ENCODE results near the gene PRSS38.

The PRSS38 gene

DNA sequence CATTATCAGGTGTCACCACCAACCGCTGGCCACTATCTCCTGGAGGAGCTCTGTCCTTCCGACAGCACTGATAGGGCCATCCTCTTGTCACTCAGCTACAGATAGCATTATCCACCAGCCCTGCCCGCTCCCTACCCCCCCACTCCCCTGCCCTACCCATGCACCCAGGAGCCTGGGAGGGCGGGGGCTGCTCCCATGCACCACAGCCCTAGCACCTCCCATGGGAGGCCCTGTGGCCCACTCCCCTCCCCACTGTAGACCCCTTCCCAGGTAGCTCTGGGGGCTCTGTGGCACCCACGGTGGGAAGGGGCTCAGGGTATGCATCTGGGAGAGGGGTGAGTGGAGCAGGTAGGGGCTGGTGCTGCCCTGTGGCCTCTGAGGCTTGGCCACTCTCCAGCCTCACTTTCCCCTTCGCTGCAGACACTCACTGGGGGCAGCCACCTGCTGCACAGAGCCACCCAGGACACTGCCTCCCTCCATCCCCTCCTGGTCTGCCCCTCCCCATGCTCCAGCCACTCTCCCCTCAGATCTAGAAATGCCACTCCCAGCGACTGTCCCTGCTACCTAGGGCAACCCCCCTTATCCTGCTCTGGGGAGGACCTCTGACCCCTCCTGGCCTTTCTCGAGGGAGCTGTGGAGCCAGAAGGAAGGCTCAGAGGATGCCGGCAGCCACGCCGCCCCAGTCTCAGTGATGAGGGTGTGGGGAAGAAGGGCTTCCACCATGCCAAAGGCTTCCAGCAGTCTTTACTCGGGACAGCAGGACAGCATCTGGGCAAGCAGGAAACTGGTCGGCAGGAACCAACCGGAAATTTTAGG lies 73.8 kb downstream of the PRSS38 start:
- peaks cover 13% of the 10 kb centered on the region for H3K4me1 Mint-ChIP-seq (ENCODE audit: low read depth)
- no peak overlapping the region for H3K4me3 Mint-ChIP-seq
- peak overlapping the region; percentile 45 for H3K27ac Mint-ChIP-seq
- H3K27me3 Mint-ChIP-seq, result no peaks in the 10 kb centered on the region
- H3K36me3 Mint-ChIP-seq (ENCODE audit: low read depth), result no peaks in the 10 kb centered on the region
- H3K9me3 Mint-ChIP-seq, result no peaks in the 10 kb centered on the region

DNA sequence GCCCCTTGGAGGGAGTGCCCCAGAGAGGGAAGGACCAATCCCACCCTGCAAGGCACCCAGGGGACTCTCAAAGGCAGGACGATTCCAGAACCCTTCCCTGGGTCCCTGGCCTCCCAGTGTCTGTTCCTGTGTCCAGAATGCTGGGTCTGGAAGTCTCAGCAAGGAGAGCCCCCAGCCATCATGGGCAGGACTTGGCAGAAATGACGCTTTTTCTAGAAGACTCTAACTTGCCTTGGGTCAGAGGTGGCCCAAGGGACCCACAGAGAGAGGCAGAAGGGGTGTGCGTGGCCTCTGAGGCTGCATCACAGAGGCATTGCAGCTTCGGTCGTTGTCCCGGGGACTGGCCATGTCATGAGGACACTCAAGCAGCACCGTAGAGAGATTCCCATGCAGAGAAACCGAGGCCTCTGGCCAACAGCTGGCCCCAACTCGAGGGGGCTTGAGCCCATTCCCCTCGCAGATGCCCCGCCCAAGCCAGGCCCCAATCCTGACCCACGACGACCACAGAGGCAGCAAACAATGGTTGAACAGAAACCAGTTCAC lies 74.5 kb downstream of the PRSS38 start:
- no peaks in the 10 kb centered on the region for H3K27me3 Mint-ChIP-seq
- no peaks in the 10 kb centered on the region for H3K36me3 Mint-ChIP-seq (ENCODE audit: low read depth)
- H3K4me3 Mint-ChIP-seq, result no peak overlapping the region
- peaks cover 13% of the 10 kb centered on the region for H3K4me1 Mint-ChIP-seq (ENCODE audit: low read depth)
- no peak overlapping the region for H3K27ac Mint-ChIP-seq
- H3K9me3 Mint-ChIP-seq, result no peaks in the 10 kb centered on the region

DNA sequence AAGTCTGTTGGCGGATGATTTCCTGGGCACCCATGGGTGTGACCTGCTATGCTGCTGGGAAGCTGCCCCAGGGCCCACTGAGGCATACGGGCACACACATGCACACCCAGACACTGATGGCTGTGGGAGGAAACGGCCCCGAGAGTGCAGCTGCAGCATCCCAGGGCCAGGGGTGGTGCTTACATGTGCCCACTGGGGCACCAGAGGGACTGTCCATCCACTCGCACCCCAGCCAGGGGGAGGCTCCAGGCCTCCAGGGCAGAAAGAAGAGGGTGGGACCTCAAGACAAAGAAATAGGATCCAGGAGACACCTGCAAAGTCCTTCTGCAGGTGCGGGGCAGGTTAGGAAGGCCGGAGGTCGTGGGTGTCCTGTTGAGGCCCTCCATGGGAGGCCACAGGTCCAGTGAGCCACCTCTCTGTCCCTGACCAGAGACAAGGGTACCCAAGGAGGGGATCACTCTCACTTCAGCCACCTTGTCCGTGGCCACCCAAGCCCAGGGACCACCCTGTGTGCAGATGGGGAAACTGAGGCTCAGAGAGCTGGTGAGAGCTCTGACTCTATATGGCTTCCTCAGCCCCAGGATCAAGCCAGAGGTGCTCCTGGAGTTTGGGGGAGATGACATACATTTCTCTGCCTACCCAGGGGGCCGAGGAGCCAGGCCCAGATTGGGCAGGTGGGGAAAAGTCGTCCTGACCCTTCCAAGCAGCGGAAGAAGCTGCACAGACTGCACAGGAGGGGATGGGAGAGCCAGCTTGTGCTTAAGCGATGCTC lies 75.2 kb downstream of the PRSS38 start:
- no peaks in the 10 kb centered on the region for H3K9me3 Mint-ChIP-seq
- no peaks in the 10 kb centered on the region for H3K27me3 Mint-ChIP-seq
- no peak overlapping the region for H3K4me3 Mint-ChIP-seq
- no peak overlapping the region for H3K27ac Mint-ChIP-seq
- peaks cover 8% of the 10 kb centered on the region for H3K4me1 Mint-ChIP-seq (ENCODE audit: low read depth)
- H3K36me3 Mint-ChIP-seq (ENCODE audit: low read depth), result no peaks in the 10 kb centered on the region

DNA sequence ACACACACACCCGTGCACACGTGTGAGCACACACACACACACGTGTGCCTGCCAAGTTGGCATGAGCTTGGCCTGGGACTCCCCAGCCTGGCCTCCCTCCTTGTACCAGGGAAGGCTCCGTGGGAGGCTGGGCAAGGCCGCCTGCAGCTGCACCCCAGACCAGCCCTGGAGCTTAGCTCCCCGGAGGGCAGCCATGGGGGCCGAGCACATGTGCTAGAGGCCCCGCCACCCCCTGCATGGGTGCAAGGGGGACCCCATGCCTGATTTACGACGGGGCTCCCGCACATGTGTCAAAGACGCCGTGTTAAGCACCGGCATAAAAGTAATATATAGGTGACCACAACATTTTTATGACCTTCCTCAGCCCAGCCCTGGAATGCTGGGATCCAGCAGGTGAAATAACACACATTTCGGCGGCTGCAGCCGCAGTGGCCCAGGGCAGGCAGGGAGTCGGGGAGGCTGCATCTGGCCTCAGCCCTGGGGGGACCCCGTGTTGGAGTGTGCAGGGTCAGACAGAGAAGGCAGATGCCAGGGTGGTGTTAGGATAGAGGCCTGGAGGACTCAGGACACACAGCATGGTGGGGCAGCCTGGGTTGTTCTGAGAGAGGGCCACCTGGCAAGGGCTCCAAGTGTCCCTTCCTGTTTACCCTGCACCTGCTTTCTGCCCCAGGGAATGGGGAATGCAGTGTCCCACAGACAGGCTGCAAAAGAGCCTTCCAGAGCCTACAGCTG lies 75.9 kb downstream of the PRSS38 start:
- Mint-ChIP-seq H3K4me1 (ENCODE audit: low read depth) (peaks cover 6% of the 10 kb centered on the region), H3K9me3 (no peaks in the 10 kb centered on the region), H3K27me3 (no peaks in the 10 kb centered on the region), H3K4me3 (no peak overlapping the region), H3K36me3 (ENCODE audit: low read depth) (no peaks in the 10 kb centered on the region), H3K27ac (no peak overlapping the region)

DNA sequence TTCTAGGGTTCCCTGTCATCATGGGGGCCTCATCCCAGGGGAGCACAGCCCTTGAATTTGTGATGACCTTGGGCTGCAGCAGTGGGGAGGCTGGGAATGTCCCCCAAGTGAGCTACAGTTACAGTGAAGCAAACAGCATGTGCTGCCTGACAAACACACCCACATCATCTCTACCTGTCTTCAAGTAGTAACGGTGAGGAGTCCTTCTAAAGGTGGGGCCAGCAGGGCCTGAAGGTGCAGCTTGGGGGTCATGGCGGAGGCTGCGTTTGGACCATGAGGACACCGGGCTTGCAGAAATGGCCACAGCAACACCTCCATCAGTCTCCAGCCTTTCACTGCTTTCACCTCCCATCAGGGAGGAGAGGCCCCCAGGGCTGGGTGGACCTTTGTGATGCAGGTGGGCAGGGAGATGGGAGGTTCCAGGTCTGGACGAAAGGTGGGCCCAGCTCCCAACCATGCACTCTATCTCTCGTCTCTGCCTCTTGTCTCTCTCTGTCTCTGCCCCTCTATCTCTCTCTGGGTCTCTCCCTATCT lies 76.5 kb downstream of the PRSS38 start:
- Mint-ChIP-seq H3K36me3 (ENCODE audit: low read depth) (no peaks in the 10 kb centered on the region), H3K9me3 (no peaks in the 10 kb centered on the region), H3K27ac (no peak overlapping the region), H3K4me3 (no peak overlapping the region), H3K4me1 (ENCODE audit: low read depth) (no peaks in the 10 kb centered on the region), H3K27me3 (no peaks in the 10 kb centered on the region)

DNA sequence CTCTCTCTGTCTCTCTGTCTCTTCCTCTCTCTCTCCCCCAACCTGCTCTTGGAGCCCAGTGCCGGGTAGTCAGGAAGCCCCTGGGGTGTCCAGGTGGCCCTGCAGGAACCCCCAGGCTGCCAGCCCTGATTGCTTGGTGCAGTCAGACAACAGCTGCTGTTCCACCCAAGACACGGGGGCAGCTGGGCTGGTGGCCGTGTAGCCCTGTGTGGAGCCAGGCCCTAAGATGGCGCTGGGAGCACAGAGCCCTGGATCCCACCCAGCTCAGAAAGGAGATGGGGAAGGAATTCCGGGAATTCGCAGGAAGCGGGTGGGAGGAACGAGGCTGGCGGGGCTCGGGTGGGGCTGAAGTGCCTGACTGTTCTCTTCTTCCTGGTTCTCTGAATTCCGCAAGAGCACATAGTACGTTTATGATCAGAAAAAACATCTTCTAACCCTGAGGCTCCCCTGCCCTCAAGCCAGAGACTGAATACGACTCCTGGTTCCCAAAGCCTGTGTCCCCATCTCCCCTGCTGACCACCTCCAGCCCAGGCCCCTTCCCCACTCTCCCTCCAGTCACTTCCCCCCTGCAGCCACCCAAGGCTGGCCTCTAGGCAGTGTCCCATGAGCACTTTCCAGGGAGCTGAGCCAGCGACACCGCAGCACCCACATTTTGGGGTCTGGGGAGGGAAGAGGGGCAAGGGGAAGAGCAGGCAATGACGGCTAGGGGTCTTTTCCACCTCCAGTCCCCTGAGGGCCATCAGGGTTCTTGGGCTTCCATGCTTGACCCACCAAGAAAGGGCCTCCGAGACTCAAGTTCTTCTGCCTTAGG lies 77.2 kb downstream of the PRSS38 start:
- Mint-ChIP-seq H3K36me3 (ENCODE audit: low read depth) (no peaks in the 10 kb centered on the region), H3K27ac (no peak overlapping the region), H3K9me3 (no peaks in the 10 kb centered on the region), H3K4me1 (ENCODE audit: low read depth) (peaks cover 3% of the 10 kb centered on the region), H3K27me3 (no peaks in the 10 kb centered on the region), H3K4me3 (no peak overlapping the region)

DNA sequence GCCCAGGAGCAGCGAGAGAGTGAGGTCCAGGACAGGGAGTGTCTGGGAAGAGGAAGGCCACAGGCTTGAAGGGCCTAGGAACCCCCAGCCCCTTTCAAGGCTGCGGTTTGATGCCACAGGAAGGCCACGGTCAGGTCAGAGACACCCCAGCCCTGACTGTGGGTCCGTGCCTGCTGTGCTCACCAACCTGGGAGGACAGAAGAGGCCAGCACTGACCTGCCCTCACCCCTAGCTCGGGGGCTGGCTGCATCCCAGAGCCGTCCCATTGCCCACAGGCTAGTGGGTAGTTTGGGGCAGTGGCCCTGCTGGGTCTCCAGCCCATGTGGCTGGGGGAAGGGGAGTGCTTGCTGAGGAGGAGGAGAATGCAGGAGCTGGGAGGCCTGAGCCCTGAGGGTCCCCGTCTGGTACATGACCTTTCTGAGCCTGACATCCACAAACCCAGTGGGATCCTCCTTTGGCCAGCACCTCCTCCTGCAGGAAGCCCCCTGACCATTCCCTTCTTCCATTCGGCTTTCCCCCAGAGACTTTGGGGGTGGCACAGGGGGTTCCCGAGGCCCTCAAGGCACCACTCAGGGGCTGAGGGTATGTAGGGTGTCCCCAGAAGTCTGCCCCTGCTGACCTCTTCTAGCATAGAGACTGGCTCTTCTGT lies 77.9 kb downstream of the PRSS38 start:
- Mint-ChIP-seq H3K4me3 (no peak overlapping the region), H3K36me3 (ENCODE audit: low read depth) (no peaks in the 10 kb centered on the region), H3K9me3 (no peaks in the 10 kb centered on the region), H3K27me3 (no peaks in the 10 kb centered on the region), H3K27ac (no peak overlapping the region), H3K4me1 (ENCODE audit: low read depth) (peaks cover 9% of the 10 kb centered on the region)

DNA sequence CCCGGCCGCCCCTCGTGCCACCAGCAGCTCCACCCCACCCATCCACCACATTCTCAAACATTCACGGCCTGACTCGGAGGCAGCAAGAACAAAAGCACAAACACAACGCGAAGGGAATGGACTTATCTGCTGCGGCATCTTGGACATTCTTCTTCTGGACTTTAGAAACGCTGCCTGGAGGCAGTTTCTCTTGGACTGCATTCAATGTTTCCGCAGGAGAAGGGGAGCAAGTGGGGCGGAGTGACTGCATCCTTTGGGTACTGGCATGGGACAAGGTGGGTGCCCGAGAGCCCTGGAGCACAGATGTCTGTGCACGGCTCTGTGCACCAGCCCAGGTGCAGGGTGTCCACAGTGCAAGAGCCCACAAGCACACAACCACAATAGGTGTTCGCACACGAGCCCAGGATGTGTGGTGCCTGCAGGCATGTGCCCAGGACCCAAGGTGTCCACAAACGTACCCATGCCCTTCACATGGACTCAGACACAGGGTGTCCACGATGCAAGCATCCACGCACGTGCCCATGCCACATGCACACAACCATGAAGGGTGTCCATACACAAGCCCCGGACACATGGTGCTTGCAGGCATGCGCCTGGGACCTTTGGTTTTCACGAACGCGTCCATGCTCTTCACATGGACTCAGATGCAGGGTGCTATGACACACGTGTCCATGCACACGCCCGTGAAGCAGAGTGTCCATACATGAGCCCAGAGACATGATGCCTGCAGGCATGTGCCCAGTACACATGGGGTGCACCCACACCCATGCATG lies 78.7 kb downstream of the PRSS38 start:
- H3K4me1 Mint-ChIP-seq (ENCODE audit: low read depth), result peaks cover 11% of the 10 kb centered on the region
- H3K4me3 Mint-ChIP-seq, result no peak overlapping the region
- no peaks in the 10 kb centered on the region for H3K36me3 Mint-ChIP-seq (ENCODE audit: low read depth)
- H3K9me3 Mint-ChIP-seq, result no peaks in the 10 kb centered on the region
- no peak overlapping the region for H3K27ac Mint-ChIP-seq
- H3K27me3 Mint-ChIP-seq, result no peaks in the 10 kb centered on the region

DNA sequence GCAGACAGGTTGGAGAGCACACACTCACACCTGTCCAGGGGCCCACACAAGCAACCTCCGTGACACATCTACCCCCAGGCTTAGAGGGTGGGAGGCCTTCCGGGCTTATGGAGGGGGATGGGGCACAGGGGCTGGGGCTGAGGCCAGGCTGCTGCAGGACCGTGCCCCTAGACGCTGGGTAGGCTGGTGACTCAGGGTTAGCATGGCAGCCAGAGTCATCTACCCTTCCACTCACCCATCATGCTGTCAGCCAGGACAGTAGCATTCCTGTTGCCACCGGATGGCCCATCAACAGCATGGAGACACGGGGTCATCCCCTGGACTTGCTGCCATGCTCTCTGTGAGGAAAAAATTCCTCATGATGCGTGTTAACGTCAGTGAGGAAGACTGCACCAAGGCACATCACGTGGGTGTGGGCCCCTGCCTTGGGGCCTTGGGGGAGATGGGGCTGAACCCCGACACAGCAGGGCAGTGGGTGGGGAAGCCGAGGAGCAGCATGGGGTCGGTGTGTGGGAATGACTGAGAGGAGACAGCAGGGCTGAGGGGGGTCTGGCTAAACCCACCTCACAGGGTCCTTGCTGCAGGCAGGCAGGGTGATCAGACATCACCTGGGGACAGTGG lies 79.5 kb downstream of the PRSS38 start:
- H3K4me1 Mint-ChIP-seq (ENCODE audit: low read depth), result peaks cover 11% of the 10 kb centered on the region
- H3K9me3 Mint-ChIP-seq, result no peaks in the 10 kb centered on the region
- H3K4me3 Mint-ChIP-seq, result no peak overlapping the region
- H3K27me3 Mint-ChIP-seq, result no peaks in the 10 kb centered on the region
- H3K27ac Mint-ChIP-seq, result no peak overlapping the region
- no peaks in the 10 kb centered on the region for H3K36me3 Mint-ChIP-seq (ENCODE audit: low read depth)
